GM12864 (cell line): ENCODE data around the gene SNRPD3.
"Not testable (repeated sequence)": the region's sequence is repeated elsewhere in the genome, so short reads cannot be mapped to it uniquely, and the experiment has no call there.

ENCODE experiments used
- DNase-seq: peaks from one replicate; pipeline ENCODE4 v3.0.0-alpha.2; 2011; ENCODE audit warnings: low read depth
- H3K4me3 ChIP-seq: 2 replicates; pipeline ENCODE4 v1.5.1; 2011; ENCODE audit warnings: mild to moderate bottlenecking, low read depth, low read length, control low read depth

The SNRPD3 gene

DNA sequence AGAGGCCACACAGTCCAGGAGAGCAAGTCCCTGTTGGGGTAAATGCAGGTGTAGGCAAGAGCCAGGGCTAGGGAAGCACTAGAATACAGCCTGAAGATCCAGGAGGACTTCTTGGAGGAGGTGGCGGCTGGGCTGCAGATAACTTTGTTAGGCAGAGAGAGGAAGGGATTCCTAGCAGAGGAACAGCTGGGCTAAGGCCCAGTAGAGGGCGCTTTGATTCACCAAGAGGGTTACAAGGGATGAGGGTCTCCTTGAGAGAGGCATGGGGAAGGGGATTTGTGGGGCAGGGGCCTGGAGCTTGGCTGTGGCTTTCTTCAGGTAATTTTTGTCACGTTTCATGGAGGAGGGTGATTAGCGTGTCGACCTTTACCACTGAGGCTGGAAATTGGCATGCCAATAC is 65.4 kb downstream of the SNRPD3 start:
- DNase-seq, H3K4me3 ChIP-seq: not testable (repeated sequence)

DNA sequence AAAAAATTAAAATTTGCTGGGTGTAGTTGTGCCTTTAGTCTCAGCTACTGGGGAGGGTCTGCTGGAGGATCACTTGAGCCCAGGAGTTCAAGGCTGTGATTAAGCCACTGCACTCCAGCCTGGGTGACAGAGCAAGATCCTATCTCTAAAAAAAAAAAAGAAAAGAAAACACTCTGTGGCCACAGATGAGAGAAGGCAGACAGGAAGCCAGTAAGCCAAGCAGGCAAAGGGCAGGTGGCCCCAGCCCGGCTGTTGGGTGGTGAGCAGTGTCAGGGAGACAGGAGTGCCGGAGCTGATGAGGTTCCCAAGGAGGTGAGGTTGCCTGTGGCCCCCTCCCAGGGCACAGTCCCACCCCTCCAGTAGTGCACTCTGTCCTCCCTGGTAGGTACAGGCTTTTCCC is 66.8 kb downstream of the SNRPD3 start:
- H3K4me3 ChIP-seq, DNase-seq: not testable (repeated sequence)
